ENCODE results near the gene PHACTR3.

Gene PHACTR3

GRCh38 chr20:59785986-59786795, 181.9 kb downstream of the PHACTR3 start:
- no peak overlapping the region for H3K27ac ChIP-seq (ENCODE audit: low read depth, low read length)
- no peaks in the 10 kb centered on the region for H3K36me3 ChIP-seq (ENCODE audit: insufficient read depth, low read length)
- no peaks in the 10 kb centered on the region for H3K27me3 ChIP-seq (ENCODE audit: insufficient read depth, low read length)
- no peak overlapping the region for H3K4me3 ChIP-seq (ENCODE audit: low read length)
- H3K4me1 ChIP-seq (ENCODE audit: insufficient read depth, low read length): no peaks in the 10 kb centered on the region
- 86% methylated on average over 10 of the region's 10 CpGs for WGBS
- no peak overlapping the region for H3K9ac ChIP-seq (ENCODE audit: low read depth, low read length)
- H3K9me3 ChIP-seq (ENCODE audit: insufficient read depth, low read depth, low read length): no peaks in the 10 kb centered on the region

DNA sequence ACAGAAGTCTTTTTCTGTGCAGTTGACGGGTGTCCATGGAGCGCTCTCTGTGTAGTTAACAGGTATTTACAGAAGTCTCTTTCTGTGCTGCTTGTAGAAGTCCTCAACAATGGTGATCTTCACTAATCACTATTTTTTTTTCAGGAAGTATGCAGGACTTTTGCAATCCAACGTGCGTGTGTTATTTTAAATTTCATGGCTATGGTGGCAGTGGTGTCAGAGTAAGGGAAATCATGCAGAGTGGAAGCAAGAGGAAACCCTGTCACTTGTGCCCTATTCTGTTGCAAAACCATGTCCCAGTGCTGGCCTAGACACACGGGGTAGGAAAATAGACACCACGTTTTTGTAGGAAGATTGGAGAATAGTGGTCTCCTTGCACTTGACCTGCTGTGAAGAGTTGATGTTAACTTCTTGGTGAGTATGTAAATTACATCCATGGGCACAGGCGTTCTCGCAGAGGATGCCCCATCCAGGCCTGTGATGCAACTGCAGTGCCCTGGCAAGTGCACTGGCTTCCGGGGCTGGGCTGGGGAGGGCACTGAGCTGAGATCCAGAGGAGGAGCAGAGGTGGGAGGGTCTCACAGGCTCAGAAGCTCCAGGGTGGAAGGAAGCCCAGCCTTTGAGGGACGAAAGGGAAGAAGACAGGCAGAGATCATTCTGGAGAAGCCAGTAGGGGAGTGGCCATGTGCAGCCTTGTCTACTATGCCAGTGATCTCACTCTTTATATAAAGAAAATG, 182.6 kb downstream of the PHACTR3 start:
- H3K27ac ChIP-seq (ENCODE audit: low read depth, low read length): no peak overlapping the region
- 73% methylated on average over 10 of the region's 10 CpGs for WGBS
- H3K27me3 ChIP-seq (ENCODE audit: insufficient read depth, low read length): no peaks in the 10 kb centered on the region
- H3K4me1 ChIP-seq (ENCODE audit: insufficient read depth, low read length): no peaks in the 10 kb centered on the region
- H3K9me3 ChIP-seq (ENCODE audit: insufficient read depth, low read depth, low read length): 0 out of 2 replicates have a peak, but pooled peaks cover 2% of the 10 kb centered on the region
- no peaks in the 10 kb centered on the region for H3K36me3 ChIP-seq (ENCODE audit: insufficient read depth, low read length)
- H3K9ac ChIP-seq (ENCODE audit: low read depth, low read length): no peak overlapping the region
- no peak overlapping the region for H3K4me3 ChIP-seq (ENCODE audit: low read length)

DNA sequence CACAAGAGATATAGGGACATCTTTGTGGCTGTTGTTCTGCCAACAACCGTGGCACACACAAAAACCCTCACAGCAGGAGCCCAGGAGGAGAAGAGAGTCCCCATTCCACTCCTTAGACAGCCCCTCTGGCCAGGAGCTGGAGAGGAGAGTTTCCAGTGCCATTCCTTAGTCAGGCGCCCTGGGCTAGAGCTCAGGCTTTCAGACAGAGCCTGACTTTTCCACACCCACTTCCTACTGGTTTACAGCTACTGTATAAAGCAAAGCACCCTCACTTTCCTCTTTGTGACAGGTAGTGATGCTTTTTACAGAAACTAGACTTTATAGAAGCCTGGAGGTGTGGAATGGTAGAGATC, 183.2 kb downstream of the PHACTR3 start:
- H3K4me1 ChIP-seq (ENCODE audit: insufficient read depth, low read length): no peaks in the 10 kb centered on the region
- H3K36me3 ChIP-seq (ENCODE audit: insufficient read depth, low read length): no peaks in the 10 kb centered on the region
- 48% methylated on average over 2 of the region's 2 CpGs for WGBS
- H3K4me3 ChIP-seq (ENCODE audit: low read length): no peak overlapping the region
- H3K27ac ChIP-seq (ENCODE audit: low read depth, low read length): no peak overlapping the region
- no peaks in the 10 kb centered on the region for H3K27me3 ChIP-seq (ENCODE audit: insufficient read depth, low read length)
- H3K9ac ChIP-seq (ENCODE audit: low read depth, low read length): no peak overlapping the region
- peaks cover 7% of the 10 kb centered on the region for H3K9me3 ChIP-seq (ENCODE audit: insufficient read depth, low read depth, low read length)

DNA sequence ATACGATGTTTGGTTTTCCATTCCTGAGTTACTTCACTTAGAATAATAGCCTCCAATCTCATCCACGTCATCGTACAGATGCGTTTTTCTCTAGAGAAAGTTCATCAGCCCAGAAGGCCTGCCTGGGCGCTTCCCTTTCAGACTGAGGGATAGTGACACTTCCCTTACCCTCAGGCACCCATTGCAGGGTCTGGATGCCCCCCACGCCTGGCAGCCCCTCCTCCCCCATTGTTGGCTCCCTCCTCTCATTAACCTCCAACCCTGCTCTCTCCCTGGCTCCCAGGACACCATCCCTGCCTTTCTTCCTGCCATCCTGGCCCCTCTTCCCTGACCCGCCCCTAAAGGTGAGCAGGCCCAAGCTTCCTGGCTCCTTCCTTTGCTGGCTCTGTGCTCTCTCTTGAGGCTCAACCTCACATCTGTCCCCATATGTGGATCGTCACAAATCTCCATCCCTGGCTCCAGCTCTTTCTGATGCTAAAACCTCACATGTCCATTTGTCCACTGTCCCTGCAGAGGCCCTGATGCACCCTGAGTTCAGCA, 183.9 kb downstream of the PHACTR3 start:
- Histone ChIP-seq H3K9ac (ENCODE audit: low read depth, low read length) (no peak overlapping the region), H3K27ac (ENCODE audit: low read depth, low read length) (no peak overlapping the region), H3K27me3 (ENCODE audit: insufficient read depth, low read length) (no peaks in the 10 kb centered on the region), H3K9me3 (ENCODE audit: insufficient read depth, low read depth, low read length) (peaks cover 14% of the 10 kb centered on the region), H3K36me3 (ENCODE audit: insufficient read depth, low read length) (no peaks in the 10 kb centered on the region), H3K4me1 (ENCODE audit: insufficient read depth, low read length) (no peaks in the 10 kb centered on the region), H3K4me3 (ENCODE audit: low read length) (no peak overlapping the region)
- WGBS: 68% methylated on average over 8 of the region's 8 CpGs

DNA sequence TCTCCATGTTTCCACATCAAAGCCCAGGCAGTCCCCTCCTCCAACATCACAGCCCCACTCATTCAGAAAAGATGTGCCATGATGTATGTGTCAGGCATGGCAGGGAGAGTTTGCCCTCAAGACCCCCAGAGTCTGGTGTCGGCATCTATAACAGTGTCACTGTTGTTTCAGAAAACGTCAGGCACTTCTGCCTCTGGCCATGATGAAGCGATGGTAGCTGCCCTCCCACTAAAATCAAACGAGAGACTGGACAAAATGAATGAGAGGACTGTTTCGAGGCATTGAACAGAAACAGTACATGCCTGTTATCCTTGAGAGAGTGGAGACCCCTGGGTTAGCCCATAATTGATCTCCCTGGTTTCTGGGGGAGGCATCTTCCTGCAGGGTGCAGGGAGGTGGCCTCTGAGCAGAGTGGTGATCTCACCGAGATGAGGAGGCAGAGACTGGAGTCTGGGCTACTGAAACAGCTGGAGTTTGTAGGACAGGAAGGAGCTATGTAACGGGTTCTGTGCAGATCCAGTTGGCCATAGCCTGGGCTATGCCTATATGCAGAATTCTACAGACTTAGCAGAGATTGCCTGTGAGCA, 184.6 kb downstream of the PHACTR3 start:
- no peaks in the 10 kb centered on the region for H3K27me3 ChIP-seq (ENCODE audit: insufficient read depth, low read length)
- H3K27ac ChIP-seq (ENCODE audit: low read depth, low read length): no peak overlapping the region
- no peaks in the 10 kb centered on the region for H3K36me3 ChIP-seq (ENCODE audit: insufficient read depth, low read length)
- WGBS: 78% methylated on average over 7 of the region's 7 CpGs
- H3K4me3 ChIP-seq (ENCODE audit: low read length): no peak overlapping the region
- no peak overlapping the region for H3K9ac ChIP-seq (ENCODE audit: low read depth, low read length)
- peaks cover 18% of the 10 kb centered on the region for H3K9me3 ChIP-seq (ENCODE audit: insufficient read depth, low read depth, low read length)
- H3K4me1 ChIP-seq (ENCODE audit: insufficient read depth, low read length): no peaks in the 10 kb centered on the region

- peaks cover 26% of the 10 kb centered on the region for H3K9me3 ChIP-seq (ENCODE audit: insufficient read depth, low read depth, low read length)
- WGBS: 34% methylated on average over 2 of the region's 2 CpGs
- H3K36me3 ChIP-seq (ENCODE audit: insufficient read depth, low read length): no peaks in the 10 kb centered on the region
Observed at GRCh38 chr20:59789686-59790085, 185.3 kb downstream of the PHACTR3 start.

DNA sequence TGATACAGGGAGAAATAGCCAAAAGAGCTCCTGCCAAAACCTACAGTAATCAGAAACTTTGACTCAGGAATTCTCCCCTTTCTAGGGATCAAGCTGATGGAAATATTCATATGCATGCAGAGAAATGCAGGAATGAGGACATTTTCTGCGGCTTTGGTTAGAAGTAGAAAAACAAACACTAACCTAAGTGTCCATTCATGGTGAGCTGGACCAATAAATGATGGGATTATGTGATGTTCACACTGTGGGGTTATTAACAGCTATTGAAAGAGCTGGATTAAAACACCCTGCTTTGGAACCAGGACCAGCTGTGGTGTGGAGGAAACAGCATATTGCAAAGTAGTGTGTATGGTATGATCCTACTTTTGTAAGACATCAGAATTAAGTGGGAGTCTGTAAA, 186.0 kb downstream of the PHACTR3 start:
- no peaks in the 10 kb centered on the region for H3K4me1 ChIP-seq (ENCODE audit: insufficient read depth, low read length)
- peaks cover 31% of the 10 kb centered on the region for H3K9me3 ChIP-seq (ENCODE audit: insufficient read depth, low read depth, low read length)
- no peak overlapping the region for H3K4me3 ChIP-seq (ENCODE audit: low read length)
- H3K36me3 ChIP-seq (ENCODE audit: insufficient read depth, low read length): no peaks in the 10 kb centered on the region
- no peaks in the 10 kb centered on the region for H3K27me3 ChIP-seq (ENCODE audit: insufficient read depth, low read length)
- WGBS: 100% methylated on average over 1 of the region's 1 CpG
- no peak overlapping the region for H3K27ac ChIP-seq (ENCODE audit: low read depth, low read length)
- H3K9ac ChIP-seq (ENCODE audit: low read depth, low read length): no peak overlapping the region

More at GRCh38 chr20:59789686-59790085, 185.3 kb downstream of the PHACTR3 start:
- Histone ChIP-seq H3K4me3 (ENCODE audit: low read length) (no peak overlapping the region), H3K4me1 (ENCODE audit: insufficient read depth, low read length) (no peaks in the 10 kb centered on the region), H3K27me3 (ENCODE audit: insufficient read depth, low read length) (no peaks in the 10 kb centered on the region), H3K9ac (ENCODE audit: low read depth, low read length) (no peak overlapping the region), H3K27ac (ENCODE audit: low read depth, low read length) (no peak overlapping the region)

DNA sequence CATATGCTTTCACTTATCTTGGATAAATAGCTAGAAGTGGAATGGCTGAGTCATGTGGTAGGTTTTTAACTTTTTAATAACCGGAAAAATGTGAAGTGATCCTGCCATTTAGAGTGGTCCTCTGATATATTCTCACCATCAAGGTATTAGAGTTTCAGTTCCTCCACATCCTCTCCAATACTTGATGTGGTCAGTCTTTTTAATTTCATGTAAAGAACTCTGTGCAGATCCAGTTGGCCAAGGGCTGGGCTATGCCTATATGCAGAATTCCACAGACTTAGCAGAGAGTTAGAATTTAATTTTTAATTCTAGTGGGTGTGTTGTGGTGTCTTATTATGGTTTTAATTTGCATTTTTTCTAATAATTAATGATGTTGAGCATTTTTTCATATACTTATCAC, 188.0 kb downstream of the PHACTR3 start:
- Histone ChIP-seq H3K27me3 (ENCODE audit: insufficient read depth, low read length) (no peaks in the 10 kb centered on the region), H3K4me3 (ENCODE audit: low read length) (no peak overlapping the region), H3K27ac (ENCODE audit: low read depth, low read length) (no peak overlapping the region), H3K9me3 (ENCODE audit: insufficient read depth, low read depth, low read length) (peaks cover 50% of the 10 kb centered on the region), H3K9ac (ENCODE audit: low read depth, low read length) (no peak overlapping the region), H3K4me1 (ENCODE audit: insufficient read depth, low read length) (no peaks in the 10 kb centered on the region), H3K36me3 (ENCODE audit: insufficient read depth, low read length) (no peaks in the 10 kb centered on the region)
- no CpG with 5 or more reads among the region's 1 CpG for WGBS

GRCh38 chr20:59794555-59794954, 190.2 kb downstream of the PHACTR3 start:
- 75% methylated on average over 2 of the region's 2 CpGs for WGBS
- no peaks in the 10 kb centered on the region for H3K27me3 ChIP-seq (ENCODE audit: insufficient read depth, low read length)
- H3K4me1 ChIP-seq (ENCODE audit: insufficient read depth, low read length): no peaks in the 10 kb centered on the region
- H3K4me3 ChIP-seq (ENCODE audit: low read length): no peak overlapping the region
- no peaks in the 10 kb centered on the region for H3K36me3 ChIP-seq (ENCODE audit: insufficient read depth, low read length)
- peaks cover 71% of the 10 kb centered on the region for H3K9me3 ChIP-seq (ENCODE audit: insufficient read depth, low read depth, low read length)
- H3K27ac ChIP-seq (ENCODE audit: low read depth, low read length): no peak overlapping the region
- no peak overlapping the region for H3K9ac ChIP-seq (ENCODE audit: low read depth, low read length)

DNA sequence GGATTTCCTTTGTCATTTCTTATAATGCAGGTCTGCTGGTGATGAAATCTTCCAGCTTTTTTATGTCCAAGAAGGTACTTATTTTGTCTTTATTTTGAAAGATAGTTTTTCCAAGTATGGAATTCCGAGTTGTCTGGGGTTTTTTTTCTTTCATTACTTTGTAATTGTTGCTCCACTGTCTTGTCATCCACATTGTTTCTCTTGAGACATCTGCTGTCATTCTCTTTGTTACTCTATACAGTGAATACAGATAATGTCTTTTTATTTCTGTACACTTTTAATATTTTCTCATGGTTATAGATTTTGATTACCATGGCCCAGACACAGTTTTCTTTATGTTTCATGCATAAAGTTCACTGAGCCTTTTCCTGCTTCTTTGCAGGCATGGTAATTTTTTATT, 196.0 kb downstream of the PHACTR3 start:
- Histone ChIP-seq H3K36me3 (ENCODE audit: insufficient read depth, low read length) (no peaks in the 10 kb centered on the region), H3K9ac (ENCODE audit: low read depth, low read length) (no peak overlapping the region), H3K27me3 (ENCODE audit: insufficient read depth, low read length) (no peaks in the 10 kb centered on the region), H3K4me3 (ENCODE audit: low read length) (no peak overlapping the region), H3K27ac (ENCODE audit: low read depth, low read length) (no peak overlapping the region), H3K9me3 (ENCODE audit: insufficient read depth, low read depth, low read length) (peaks cover 61% of the 10 kb centered on the region), H3K4me1 (ENCODE audit: insufficient read depth, low read length) (no peaks in the 10 kb centered on the region)
- WGBS: no CpG with 5 or more reads among the region's 1 CpG

- no peak overlapping the region for H3K9ac ChIP-seq (ENCODE audit: low read depth, low read length)
- peaks cover 44% of the 10 kb centered on the region for H3K9me3 ChIP-seq (ENCODE audit: insufficient read depth, low read depth, low read length)
- H3K27me3 ChIP-seq (ENCODE audit: insufficient read depth, low read length): no peaks in the 10 kb centered on the region
- H3K36me3 ChIP-seq (ENCODE audit: insufficient read depth, low read length): no peaks in the 10 kb centered on the region
- H3K27ac ChIP-seq (ENCODE audit: low read depth, low read length): no peak overlapping the region
- 69% methylated on average over 4 of the region's 4 CpGs for WGBS
- H3K4me3 ChIP-seq (ENCODE audit: low read length): no peak overlapping the region
- H3K4me1 ChIP-seq (ENCODE audit: insufficient read depth, low read length): no peaks in the 10 kb centered on the region
Observed at GRCh38 chr20:59802018-59802417, 197.7 kb downstream of the PHACTR3 start.
